HG02678 (cell line): ENCODE results near the gene CCDC50.

Source experiments
- ATAC-seq: cut with Tn5 transposase; IDR thresholded peaks from one replicate; pipeline ENCODE4 v1.9.1; 2021; ENCODE audit warnings: mild to moderate bottlenecking, moderate library complexity; ENCODE audit not compliant: unreplicated experiment

CCDC50 gene

DNA sequence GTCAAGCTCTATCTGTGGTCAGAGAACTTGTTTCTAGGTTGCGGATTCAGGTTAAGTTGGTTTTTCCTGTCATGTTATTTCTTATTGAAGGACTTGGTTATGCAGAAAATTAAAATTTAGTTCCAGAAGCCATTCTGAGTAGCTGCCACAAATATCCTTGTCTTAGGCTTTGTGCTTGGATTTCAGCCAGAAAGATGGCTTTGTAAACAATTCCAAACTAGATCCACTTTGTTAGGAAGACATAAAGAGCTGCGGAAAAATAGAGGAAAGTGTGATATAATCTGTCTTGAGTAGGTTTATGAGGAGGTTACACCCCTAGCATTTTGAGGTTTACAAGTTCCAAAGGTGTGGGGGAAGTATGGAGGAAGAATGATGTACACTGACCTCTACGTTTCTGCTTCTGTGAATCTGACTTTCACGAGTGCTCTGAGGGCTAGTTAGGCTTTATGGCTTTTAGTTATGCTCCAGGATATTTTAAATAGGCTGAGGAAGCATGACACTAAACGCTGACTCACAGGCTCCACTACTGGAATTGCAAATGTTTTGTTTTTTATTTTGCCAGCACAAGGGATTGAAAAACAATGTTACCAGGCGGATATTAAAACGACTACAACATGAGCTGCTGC, 47.4 kb downstream of the CCDC50 start:
- no peak for ATAC-seq

DNA sequence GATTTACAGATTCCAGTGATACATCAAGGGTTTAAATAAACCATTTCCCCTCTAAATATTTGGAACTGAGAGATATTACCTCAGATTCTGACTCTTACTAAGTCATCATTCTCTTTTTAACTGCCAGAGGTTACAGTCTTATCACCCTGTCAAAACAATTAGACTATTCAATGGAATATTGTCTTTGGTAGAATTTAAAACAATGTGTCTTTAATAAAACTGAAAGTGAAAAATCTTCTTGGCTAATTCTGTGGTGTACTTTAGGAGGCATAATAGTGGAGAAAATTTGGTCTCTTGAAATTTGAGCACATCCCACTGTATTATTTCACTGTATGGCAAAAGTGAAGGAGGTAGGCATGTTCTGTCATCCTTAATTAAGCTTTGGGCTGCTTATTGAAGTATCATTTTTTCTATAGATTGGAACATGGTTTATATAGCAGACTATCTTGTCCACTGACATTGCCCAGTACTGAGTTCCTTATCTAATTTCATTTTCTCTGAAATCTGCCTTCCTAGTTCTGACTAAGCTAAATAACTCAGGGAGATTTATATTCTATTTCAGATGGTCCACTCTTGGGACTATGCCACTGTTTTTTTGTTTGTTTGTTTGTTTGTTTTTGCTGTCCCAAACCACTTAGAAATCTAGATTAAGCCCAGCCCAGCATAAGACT, 49.1 kb downstream of the CCDC50 start:
- ATAC-seq, result no peak

DNA sequence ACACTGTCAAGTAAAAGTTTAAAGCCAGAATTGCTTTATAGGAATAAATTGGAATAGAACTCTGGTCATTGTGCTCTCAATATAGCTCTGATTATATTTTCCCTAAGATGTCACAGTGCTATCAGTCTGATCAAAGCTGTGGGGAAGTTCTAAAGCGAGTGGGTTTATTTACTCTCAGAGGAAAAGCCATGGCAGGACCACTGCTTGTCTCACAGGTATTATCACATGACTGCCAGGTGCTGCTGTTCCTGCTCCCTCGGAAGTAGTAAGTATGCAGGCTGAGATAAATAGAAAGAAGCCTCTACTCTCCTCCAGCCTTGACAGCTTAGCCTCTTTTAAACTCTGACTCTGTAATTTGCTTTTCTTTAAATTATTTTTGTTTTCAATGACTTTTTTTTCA, 50.3 kb downstream of the CCDC50 start:
- ATAC-seq, result no peak

DNA sequence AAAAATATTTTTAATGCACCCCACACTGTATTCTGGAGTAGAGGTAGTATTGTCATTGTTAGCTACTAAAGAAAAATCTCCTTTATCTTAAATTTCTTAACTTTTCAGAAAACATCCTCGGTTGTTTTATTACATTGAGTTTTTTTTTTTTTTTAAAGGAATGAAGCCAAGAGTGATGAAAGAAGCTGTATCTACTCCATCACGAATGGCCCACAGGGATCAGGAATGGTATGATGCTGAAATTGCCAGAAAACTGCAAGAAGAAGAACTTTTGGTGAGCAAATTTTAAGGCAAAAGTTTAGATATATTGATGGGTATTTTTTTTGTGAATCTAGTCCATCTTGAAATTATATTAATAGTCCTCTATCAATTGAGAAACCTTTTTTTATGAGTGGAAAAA, 50.8 kb downstream of the CCDC50 start:
- no peak for ATAC-seq

DNA sequence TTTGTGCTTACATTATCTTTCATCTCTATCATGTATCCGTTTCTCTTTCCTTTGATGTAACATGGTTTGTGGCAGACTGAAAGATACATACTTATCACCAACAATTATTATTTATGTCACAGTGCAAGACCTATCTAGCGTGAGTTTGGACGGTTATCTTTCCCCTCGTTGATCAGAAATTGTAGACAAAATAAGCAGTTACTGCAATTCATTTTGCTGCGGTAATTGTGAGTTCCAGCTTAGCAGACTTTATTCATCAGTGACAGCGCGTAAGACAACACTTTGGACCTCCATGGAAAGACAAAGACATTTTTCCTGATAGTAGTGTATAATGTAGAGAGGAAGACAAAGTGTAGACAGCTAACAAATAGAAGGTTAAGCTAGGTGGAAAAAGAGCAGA, 52.1 kb downstream of the CCDC50 start:
- no peak for ATAC-seq

DNA sequence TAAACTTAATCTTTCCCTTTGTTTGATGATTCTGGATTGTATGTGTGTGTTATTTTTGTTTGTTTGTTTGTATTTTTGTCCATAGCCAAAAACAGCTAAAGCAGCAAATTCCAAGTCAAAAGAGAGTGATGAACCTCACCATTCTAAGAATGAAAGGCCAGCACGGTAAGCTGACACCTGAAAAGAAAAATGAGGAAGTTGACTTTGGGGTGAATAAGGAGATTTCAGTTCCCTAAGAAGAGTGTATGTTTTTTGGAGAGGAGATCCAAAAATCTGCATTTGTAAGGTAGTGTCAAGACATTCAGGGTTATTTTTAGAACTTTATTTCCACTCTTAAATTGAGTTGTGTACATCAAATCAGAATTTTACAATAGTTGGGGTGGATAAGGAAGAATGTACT, 53.5 kb downstream of the CCDC50 start:
- ATAC-seq, result no peak

DNA sequence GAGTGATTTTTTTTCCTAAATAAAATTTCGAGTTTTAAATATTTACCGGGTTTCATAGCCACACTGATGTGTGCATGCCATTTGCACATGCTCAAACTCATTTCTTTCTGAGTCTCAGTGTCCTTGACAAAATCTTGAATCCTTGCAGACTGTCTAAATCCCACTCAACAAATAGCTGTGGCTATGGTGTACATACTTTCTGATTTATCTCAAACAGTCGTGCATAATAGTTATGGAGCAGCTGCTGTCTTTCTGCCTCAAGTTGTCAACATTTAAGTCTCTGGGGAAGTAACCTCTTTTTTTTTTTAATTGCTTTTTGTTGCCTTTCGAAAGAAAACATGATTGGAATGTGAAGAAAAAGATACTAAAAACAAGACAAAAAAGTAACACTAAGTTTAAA, 53.9 kb downstream of the CCDC50 start:
- no peak for ATAC-seq

DNA sequence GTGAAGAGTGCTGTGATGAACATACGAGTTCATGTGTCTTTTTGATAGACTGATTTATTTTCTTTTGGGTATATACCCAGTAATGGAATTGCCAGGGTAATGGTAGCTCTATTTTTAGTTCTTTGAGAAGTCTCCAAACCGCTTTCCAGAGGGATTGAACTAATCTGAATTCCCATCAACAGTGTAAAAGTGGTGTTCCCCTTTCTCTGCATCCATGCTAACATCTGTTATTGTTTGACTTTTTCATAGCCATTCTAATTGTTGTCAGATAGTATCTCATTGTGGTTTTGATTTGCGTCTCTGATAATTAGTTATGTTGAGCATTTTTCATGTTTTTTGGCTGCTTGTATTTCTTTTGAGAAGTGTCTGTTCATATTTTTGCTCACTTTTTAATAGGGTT, 55.9 kb downstream of the CCDC50 start:
- no peak for ATAC-seq

DNA sequence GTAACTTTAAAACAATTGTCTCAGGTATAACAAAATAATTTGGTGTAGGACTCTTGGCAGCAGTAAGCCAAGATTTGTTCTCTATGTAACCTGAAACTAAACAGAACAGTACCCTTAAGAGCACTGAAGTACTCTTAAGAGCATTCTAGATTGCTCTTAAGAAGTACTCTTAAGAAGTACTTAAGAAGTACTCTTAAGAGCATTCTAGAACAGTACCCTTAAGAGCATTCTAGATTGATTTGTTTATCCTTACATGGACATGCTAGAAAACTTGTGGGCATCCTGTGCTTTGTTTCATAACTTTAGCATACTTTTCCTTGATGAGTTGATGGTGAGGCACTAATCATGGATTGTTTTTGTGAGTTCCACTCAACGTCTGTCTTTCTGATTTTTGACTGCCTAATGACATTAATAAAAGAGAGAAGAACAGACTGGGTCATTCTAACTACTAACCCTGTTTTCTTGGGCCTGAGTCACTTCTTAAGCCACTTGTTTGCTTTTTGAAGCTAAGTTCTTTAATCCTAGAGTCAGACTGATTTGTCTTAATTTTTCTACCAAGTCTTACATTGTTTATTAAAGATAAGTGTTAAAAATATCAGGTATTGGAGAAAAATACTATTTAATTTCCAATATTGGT, 58.4 kb downstream of the CCDC50 start:
- ATAC-seq, result no peak

DNA sequence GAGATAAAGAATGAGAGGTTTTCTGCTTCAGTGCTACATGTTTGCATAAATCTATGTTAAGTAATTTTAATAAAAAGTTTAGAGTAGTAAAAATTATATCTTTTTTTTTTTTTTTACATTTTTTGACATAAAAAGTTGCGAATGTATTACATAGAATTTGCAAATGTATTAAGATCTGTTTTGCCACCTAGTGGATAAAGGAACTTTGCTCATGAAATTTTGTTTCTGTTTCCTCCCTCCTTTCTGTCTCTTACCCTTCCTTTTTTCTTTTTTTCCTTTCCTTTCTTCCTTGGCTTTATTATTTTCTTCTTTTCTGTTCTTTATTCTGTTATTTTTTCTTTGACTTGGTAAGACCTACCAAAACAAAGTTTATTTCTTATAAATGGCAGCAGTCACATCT, 59.6 kb downstream of the CCDC50 start:
- no peak for ATAC-seq

DNA sequence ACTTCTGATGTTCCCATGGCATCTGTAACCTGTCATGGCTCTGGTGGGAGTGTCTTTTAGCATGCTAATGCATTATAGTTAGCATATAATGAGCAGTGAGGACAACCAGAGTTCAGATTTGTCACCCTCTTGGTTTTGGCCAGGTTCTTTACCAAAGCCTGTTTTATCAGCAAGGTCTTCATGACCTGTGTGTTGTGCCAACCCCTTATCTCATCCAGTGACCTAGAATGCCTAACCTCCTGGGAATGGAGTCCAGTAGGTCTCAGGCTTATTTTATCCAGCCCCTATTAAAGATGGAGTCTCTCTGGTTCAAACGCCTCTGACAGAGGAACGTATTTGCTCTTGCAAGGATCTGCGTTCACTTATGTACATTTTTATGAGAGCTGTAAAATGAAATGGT, 61.4 kb downstream of the CCDC50 start:
- no peak for ATAC-seq

DNA sequence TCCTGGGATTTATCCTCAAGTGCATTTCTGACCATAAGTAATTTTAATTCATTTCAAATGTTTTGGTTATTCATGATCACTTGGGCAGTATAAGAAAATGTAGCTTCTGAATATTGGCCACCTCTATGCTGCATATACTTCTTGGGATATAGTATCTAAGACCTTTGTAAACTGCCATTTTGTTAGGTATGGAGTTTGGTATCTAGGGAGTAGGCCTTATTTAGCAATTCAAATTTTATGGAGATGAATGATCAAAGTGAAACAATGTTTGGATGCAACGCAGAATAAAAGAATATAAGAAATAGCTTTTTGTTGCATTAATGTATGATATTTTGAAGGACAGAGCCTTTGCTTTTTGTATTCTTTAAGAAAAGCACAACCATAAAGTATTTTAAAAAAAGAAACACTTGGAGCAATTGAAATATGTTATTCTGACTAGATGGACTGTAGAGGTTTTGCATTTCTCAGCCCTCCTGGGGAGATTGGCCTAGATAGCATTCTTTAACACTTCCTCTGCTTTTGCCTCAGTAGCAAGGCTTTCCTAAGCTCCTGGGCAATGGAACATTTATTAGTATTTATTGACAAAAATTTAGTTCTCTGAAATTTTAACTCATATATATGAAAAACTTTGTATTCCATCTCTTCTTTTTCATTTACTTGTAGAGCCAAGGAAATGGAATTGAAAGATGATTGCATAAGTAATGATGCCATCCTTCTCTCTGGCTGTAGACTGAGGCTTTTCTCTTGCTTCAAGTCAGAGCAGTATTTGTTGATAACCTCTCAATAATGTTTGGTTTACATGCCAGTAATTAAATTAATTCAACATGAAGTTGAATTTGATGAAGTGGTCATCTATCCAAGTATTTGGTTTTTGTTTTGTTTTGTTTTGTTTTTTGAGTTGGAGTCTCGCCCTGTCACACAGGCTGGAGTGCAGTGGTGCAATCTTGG, 62.9 kb downstream of the CCDC50 start:
- ATAC-seq, result no peak

DNA sequence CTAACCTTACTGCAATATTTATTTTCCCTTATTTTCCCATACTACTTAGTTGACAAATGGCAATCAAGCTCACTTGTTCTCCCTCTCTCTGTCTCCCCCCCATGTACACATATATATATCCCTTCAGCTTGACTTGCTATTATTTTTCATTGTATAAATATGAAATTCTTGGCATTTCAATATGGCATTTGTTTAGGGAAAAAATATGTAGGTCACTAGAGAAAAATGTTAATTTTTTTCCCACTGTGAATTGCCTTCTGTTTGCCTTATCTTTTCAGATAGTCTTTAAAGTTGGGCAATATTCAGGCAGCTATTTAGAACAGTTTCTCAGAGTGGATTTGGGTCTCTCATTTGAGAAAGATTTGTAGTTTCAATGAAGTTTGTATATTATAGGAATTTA, 64.0 kb downstream of the CCDC50 start:
- ATAC-seq, result no peak

DNA sequence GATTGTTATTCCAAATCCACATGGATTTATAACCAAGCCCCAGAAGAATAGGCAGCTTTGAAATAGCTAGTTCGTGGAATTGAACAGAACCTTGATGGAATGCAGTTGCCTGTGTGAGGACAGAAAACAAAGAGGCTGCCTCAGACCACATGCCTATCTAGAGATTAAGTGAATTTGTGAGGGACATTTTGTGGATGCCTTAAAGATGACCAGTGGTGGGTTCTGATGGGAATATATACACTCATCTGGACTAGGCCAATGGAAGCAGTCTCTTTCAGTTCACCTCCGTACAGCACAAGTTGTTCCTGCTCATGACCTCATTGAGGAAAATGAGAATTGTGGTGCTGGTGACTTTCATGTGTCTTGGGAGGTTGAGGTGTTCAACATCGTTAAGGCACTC, 68.6 kb downstream of the CCDC50 start:
- no peak for ATAC-seq

DNA sequence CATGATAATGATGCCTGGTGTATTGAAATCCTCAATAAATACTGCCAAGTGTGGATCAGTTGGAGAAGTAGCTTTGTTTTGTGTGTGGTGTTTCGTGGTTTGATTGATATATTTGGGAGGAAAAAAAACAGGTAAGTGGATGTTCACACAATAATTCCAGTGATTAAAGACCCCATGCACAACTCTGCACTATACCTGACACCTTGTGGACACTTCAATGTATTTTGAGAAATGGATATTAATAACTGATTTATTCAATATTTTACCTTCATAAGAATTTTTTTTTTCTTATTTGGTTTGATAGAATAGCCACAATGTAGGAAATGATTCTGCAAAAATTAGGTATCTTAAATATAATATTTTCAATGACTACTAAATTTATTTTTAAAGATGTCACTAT, 69.4 kb downstream of the CCDC50 start:
- no peak for ATAC-seq

DNA sequence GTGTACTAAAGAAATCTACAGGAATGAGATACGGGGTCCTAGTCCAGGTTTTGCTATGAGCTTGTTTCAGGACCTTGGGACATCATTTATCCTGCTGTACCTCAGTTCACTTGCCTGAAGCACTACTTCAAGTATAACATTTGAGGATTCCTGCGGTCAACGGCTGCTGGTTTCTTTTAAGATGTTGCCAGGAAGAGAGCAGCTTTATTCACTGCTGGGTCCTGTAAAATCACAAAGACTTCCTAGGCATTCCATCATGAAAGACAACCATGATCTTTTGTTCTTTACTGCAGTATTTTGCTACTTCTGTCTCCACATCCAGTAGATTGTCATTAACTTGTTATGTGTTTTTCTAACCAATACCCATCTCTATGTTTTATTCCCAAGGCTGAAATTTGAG, 70.7 kb downstream of the CCDC50 start:
- no peak for ATAC-seq

DNA sequence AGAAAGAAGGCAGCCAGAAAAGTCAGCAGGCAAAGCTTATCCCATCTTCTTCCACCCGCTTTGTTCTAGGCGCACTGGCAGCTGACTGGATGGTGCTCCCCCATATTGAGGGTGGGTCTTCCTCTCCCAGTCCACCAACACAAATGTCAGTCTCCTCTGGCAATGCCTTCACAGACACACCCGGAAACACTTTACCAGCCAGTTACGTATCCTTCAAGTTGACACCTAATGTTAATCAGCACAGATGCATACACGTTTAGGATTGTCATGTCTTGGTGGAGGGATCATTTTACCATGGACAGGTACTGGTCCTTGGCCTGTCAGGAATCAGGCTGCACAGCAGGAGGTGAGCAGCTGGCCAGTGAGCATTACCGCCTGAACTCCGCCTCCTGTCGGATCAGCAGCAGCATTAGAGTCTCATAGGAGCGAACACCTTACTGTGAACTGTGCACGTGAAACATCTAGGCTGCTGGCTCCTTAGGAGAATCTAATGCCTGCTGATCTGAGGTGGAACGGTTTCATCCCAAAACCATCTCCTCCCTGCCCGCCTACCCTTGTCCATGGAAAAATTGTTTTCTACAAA, 72.7 kb downstream of the CCDC50 start:
- ATAC-seq, result no peak

DNA sequence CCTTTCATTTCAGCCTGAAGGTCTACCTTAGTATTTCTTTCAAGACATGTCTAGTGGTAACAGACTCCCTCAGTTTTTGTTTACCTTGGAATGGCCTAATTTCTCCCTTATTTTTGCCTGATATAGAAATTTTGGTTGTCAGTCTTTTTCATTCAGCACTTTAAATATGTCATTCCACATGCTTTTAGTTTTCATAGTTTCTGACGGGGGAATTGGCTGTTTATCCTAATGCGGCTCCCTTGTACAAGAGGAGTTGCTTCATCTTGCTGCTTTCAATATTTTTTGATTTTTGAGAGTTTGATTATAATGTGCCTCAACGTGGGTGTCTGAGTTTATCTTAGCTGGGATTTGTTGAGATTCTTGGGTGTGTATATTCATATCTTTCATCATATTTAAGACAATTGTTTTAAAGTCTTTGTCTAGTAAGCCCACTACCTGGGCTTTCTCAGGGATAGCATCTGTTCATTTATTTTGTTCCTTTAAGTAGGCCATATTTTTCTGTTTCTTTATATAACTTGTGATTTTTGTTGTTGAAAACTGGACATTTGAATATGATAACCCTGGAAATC, 80.7 kb downstream of the CCDC50 start:
- no peak for ATAC-seq

DNA sequence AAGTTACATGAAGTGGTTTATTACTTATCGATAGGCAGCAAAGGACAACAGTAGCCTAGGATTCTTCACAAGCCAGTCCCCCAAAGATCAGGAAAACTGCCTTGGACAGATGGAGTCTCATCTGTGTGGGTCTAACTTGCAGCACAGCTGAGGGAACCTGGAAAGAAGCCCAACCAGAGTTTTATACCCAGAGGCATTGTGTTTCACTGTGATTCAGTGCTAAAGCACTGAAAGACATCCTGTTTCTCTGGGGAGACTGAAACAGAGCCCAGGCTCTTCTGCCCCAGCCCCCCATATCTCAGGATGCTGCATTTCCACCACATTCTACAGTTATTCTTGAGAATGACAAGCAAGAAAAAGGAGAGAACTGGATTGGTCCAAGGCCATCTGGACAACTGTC, 83.6 kb downstream of the CCDC50 start:
- no peak for ATAC-seq

DNA sequence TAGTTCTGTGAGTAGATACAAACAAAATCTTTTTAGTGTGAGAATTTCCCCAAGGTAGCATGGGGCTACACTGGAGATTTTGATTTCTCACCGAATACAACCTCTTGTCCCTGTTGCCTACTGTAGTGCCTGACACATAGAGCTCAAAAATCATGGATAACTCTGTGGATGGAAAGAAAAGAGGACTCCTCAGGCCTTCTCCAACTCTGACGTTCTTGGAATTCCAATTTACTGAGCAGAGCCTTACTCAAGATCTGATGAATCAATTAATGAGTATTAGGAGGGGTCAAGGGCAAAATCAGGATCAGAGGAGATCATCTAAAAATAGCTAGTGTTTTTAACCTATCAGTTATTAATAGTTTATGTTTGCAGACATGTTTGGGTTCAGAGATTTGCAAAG, 85.1 kb downstream of the CCDC50 start:
- no peak for ATAC-seq

DNA sequence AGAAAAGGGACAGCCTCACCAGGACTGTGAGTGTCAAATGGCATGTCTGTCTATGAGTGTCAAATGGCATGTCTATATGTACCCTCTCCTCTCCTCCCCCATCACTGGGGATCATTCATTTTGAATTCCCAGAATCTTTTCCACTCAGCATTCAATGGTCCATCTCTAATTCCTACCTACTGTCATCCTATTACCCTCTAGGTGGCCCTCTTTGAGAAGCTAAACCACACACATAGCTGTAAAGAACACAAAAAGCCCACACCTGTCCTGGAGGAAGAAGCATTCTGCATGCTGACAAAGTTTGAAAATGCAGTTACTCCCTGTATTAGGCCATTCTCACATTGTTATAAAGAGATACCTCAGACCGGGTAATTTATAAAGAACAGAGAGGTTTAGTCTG, 85.5 kb downstream of the CCDC50 start:
- ATAC-seq, result no peak
